GM18519 (cell line): ENCODE results near the gene PTN.

ENCODE experiments used
- ATAC-seq: cut with Tn5 transposase; IDR thresholded peaks from one replicate; pipeline ENCODE4 v1.9.1; 2021; ENCODE audit warnings: mild to moderate bottlenecking, moderate library complexity; ENCODE audit not compliant: unreplicated experiment, low FRiP score

The PTN gene

DNA sequence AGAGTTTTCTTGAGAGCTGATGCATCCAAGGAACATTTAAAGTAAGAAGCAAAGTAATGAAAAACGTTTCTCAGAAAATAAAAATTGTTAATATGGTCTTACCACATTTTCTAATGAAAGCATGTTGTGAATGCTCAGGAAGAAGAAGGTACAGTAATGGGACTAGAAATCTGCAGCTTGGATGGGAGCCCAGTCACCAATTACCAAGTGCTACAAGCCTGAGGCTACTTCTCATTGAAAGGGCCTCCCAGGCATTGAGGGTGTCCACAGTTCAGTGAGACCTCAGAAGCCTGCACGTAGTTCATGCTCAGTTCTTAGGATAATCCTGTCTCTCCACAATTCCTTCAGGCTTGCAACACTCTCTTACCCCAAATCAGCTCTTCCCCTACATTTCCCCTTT, 17.6 kb downstream of the PTN start:
- ATAC-seq = no peak

- ATAC-seq = no peak
Measured at GRCh38 chr7:137324796-137325696, 18.5 kb downstream of the PTN start.

- no peak for ATAC-seq
Measured at GRCh38 chr7:137316648-137317353, 26.7 kb downstream of the PTN start.

DNA sequence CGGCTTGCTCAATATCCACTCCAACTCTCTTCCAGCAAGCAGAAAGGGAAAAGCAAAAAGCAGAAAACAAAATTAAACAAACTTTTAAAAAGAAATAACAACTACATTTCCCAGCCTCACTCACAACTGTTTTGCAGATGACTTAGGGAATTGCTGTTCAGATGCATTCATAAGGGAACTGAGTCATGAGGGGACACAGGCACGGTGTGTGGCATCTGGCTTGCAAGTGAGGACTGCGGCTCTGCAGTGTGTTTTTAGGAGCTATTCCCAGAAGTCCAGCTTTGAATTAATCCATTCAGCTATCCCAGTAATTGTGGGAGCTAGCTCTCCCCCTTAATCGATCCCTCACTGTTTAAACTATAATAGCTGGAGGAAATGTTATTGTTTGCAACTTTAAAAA, 30.3 kb downstream of the PTN start:
- no peak for ATAC-seq

DNA sequence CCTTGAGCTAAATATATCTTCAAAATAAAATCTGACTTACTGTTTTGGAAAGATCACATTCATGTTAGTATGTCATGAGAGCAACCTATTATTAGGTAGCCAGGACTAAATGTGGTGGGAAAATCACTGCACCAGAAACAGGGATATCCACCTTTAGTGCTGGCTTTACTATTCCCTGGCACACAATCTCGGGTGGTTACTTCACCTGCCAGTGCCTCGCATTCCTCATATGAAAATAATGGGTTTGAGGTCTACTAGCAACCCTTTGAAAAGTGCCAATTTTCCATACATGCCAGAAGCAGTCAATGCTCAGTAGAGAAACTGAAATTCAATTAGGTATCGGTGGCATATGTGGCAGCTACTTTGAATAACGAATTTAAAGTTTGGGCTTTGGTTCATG, 36.8 kb downstream of the PTN start:
- ATAC-seq = no peak

DNA sequence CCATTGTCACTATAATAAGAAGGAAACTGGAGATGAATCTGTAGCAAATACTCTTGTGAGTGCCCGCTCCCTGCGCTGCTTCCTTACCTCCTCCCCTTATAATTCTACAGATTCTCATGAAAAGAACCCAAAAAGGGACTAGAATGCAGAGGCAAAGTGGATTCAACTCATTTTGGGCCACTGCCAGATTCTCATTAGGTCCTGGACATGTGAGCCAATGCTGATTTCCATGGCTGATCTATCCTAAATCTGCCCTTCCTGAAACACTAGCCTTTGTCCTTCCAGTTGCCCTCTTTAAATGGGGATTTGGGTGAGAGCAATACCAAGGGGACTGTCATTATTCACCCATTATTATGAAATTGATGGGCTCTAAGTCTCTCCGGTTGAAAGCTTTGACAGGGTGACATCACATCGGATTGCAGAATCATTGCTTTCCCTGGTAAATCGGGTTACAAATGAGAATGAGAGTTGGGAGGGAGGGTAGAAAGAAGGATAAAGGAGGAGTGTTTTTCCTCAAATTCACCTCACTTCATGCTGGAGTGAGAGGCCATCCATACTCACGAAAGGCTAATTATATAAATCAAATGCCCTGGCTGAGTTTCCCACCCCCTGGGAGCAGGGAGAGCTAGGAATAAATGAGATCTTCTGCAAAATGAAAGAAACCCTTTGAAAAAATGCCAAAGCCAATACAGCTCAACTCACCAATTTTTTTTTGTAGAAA, 37.5 kb downstream of the PTN start:
- no peak for ATAC-seq

GRCh38 chr7:137304624-137305235, 38.8 kb downstream of the PTN start:
- no peak for ATAC-seq

DNA sequence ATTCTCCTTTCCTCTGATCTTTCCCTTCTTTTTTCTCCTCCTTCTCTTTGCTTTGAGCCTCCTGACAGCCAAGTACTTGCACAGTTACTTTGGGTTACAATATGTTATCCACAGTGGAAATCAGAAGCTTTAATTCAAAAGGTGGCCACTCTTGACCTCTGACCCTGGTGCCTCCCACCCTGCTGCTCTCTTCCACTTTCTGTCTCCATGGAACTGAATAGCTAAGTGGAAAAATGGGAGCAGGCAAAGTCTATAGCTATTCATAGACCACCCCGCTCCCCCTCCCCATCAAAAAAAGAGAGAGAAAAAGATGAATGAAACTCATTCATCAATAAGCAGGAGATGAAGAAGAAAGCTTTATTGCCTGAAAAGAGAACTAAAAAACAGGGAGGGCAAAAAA, 39.4 kb downstream of the PTN start:
- ATAC-seq = no peak

- ATAC-seq = no peak
Measured at GRCh38 chr7:137302081-137302480, 41.5 kb downstream of the PTN start.

DNA sequence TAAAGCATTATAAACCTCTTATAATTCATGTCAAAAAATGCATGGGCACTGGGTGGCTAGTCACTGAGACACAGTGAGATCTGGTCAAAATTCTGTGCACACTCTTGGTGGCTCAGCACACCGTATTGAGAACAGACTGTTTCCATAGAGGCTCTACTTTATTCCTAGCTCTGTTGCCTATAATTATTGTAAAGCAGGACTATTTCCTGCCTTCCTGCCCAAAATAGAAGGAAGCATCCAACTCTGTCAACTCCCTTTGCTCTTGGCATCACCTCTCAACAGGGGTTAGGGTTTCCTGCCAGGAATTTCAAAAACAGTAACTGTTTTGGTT, 45.1 kb downstream of the PTN start:
- ATAC-seq = no peak

- ATAC-seq = no peak
Measured at GRCh38 chr7:137297551-137298463, 45.7 kb downstream of the PTN start.

- ATAC-seq = no peak
Measured at GRCh38 chr7:137296576-137296975, 47.0 kb downstream of the PTN start.

DNA sequence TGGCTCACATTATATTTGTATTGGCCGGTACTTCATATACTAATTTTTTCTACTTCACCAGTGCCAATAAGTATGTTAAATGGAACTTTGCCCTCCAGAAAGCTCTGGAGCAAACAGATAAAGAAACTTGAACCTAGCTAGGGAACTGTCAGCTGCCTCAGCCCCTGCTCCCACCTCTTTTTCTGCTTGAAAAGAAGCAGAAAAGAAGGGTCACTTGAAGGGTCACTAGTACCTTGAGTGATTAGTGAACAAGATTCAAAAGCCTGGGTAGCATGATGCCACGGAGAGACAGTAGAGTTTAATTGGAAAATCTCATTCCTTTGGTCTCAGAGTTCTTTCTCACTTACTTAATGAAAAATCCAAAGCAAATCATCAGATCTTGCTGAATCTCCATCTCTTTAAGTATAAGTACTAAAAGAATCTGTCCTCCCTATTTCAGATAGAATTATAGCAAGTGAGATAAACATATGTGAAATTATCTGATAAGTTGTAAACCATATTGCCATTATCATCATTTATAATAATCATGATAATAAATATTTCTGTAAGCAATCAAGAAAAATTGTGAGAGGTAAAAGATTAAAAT, 47.7 kb downstream of the PTN start:
- ATAC-seq = no peak

DNA sequence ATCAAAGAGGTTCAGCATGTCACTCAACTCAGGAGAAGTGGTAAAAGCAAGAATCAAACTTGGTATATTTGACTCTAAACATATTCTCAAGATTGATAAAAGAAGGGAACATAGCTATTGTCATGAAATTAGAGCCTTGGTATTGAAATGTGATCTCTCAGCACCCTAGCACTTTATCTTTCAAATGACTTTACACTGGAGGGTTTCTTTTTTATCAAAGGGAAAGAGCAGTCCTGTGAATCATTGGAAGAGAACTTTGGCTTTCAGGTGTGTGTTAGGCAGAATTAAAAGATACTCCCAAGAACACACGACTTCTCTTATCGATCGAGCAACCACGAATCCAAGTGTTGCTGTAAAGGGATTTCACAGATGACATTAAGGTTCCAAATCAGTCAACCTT, 54.4 kb downstream of the PTN start:
- no peak for ATAC-seq

GRCh38 chr7:137287651-137288258, 55.8 kb downstream of the PTN start:
- no peak for ATAC-seq

- no peak for ATAC-seq
Measured at GRCh38 chr7:137283153-137283552, 60.4 kb downstream of the PTN start.

DNA sequence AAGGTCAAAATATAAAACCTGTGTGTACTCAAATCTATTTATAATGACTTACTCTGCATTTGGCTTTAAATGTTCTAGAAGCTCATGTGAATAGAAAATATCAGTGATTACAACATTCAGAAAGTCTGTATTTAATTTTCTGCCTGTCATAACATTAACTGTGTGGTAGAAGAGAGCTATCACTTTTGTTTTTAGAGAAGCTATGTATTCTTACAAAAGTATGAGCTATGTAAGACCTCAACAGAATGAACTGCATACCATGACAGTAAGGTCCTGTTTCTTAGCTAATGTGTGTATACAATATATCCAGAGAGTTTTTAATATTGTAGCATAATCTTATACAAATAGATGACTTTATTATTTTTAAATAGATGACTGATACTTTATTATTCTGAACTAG, 61.5 kb downstream of the PTN start:
- no peak for ATAC-seq

DNA sequence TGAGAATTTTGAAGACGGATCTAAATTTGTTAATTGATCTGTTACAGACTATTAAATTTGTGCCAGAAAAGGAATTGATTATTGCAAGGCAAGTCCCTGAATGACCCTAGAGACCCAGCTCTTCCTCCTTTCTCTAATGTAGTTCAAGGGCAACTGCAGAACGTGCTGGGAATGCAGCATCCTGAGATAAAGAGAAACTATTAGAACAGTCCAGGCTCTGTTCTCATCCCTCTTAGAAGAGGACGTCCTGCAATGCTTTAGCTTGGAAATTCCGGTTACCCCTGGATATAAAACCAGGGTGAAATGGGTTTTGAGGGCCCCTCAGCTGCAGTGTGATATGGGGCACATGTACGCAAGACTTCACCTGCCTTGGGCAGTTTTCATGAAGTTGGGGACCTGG, 67.3 kb downstream of the PTN start:
- ATAC-seq = no peak

- no peak for ATAC-seq
Measured at GRCh38 chr7:137272249-137272648, 71.3 kb downstream of the PTN start.
